HEK293 (cell line): ENCODE data around the gene TRIM47.

Source experiments
- ZBTB1 ChIP-seq: fragments of 450-650 bp; formaldehyde crosslinking; IDR thresholded peaks from 2 replicates; pipeline ENCODE4 v1.5.1; 2016; ENCODE audit warnings: missing biosample characterization, missing genetic modification characterization
- ZNF24 ChIP-seq: fragments of 450-650 bp; formaldehyde crosslinking; IDR thresholded peaks from 2 replicates; pipeline ENCODE4 v1.5.1; 2016; ENCODE audit warnings: missing biosample characterization, missing genetic modification characterization
- ZNF792 ChIP-seq: fragments of 450-650 bp; formaldehyde crosslinking; IDR thresholded peaks from 2 replicates; pipeline ENCODE4 v1.5.1; 2016; ENCODE audit warnings: missing biosample characterization, missing genetic modification characterization
- ZNF830 ChIP-seq: fragments of 450-650 bp; IDR thresholded peaks from 2 replicates; pipeline ENCODE4 v1.5.0; 2018; ENCODE audit warnings: missing biosample characterization, missing genetic modification characterization, low read depth, mild to moderate bottlenecking, moderate library complexity
- TF ChIP-seq, protein P1 (sequence below): fragments of 450-650 bp; formaldehyde crosslinking; IDR thresholded peaks from 2 replicates; pipeline ENCODE4 v1.5.1; 2016; ENCODE audit warnings: missing biosample characterization, missing genetic modification characterization

DNA sequence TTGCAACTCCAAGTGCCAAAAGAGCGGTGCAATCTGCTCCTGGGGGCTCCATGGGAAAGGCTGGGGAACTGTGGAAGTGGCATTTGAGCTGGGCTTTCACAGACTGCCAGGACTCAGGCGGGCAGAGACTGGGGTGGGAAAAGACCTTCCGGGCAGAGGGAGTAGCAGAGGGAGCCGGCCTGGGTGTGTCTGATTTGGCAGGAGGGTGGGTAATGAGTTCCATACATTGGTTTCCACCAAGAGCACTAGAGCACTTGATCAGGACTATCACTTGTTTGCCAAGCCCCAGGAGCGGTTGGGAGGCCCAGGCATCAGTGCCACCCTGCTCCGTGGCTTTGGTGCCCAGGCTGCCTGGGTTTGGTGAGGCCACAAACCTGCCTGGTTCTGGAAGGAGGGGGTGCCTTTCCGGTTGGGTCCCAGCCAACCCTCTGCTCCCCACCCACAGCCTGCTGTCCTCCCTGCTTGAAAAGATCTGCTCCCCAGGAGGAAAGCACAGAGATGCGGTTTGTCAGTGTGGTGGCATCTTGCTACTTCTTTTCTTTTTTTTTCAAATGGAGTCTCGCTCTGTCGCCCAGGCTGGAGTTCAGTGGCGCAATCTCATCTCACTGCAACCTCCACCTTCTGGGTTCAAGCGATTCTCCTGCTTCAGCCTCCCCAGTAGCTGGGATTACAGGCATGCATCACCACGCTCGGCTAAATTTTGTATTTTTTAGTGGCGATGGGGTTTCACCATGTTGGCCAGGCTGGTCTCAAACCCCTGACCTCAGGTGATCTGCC, 3.5 kb upstream of the TRIM47 start:
- TF ChIP-seq ZNF24 (tag by site-specific recombination) (no peak), ZNF792 (tag by site-specific recombination) (no peak), ZBTB1 (no peak), ZNF830 (no peak)
- TF ChIP-seq, protein P1, sequence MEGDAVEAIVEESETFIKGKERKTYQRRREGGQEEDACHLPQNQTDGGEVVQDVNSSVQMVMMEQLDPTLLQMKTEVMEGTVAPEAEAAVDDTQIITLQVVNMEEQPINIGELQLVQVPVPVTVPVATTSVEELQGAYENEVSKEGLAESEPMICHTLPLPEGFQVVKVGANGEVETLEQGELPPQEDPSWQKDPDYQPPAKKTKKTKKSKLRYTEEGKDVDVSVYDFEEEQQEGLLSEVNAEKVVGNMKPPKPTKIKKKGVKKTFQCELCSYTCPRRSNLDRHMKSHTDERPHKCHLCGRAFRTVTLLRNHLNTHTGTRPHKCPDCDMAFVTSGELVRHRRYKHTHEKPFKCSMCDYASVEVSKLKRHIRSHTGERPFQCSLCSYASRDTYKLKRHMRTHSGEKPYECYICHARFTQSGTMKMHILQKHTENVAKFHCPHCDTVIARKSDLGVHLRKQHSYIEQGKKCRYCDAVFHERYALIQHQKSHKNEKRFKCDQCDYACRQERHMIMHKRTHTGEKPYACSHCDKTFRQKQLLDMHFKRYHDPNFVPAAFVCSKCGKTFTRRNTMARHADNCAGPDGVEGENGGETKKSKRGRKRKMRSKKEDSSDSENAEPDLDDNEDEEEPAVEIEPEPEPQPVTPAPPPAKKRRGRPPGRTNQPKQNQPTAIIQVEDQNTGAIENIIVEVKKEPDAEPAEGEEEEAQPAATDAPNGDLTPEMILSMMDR, result no peak
